Liver (tissue), 9 donors: ENCODE results near the gene ARPP21. TPM values are rescaled to one million over a fixed set of nuclear protein-coding genes. Genes with fewer than 3 reads are reported as not detected.

Source experiments
- DNase-seq: peaks from one replicate; pipeline ENCODE4 v3.0.0-alpha.2; 2017; ENCODE audit warnings: low spot score
- H3K27ac ChIP-seq, 2 donors: one replicate each; pipeline ENCODE4 v1.7.0; 2013; ENCODE audit warnings: inconsistent platforms in 2 of 2, low read length in 2 of 2, control low read depth in 1 of 2, low read depth in 1 of 2, mild to moderate bottlenecking in 1 of 2
- H3K27me3 ChIP-seq, 4 donors: one replicate each; pipeline versions ENCODE4 v1.6.1 to v1.7.0; 2013; ENCODE audit warnings: low read length in 3 of 4, inconsistent platforms in 1 of 4, mild to moderate bottlenecking in 1 of 4, moderate library complexity in 1 of 4; ENCODE audit not compliant: control insufficient read depth in 4 of 4, insufficient read depth in 4 of 4
- H3K36me3 ChIP-seq, 4 donors: one replicate each; pipeline versions ENCODE4 v1.6.1 to v1.7.0; 2013; ENCODE audit warnings: low read length in 3 of 4, mild to moderate bottlenecking in 3 of 4, low read depth in 1 of 4, moderate library complexity in 1 of 4; ENCODE audit not compliant: control insufficient read depth in 4 of 4, insufficient read depth in 3 of 4
- H3K4me1 ChIP-seq, 4 donors: one replicate each; pipeline versions ENCODE4 v1.6.1 to v1.7.0; 2013; ENCODE audit warnings: low read length in 3 of 4, mild to moderate bottlenecking in 3 of 4, moderate library complexity in 1 of 4; ENCODE audit not compliant: control insufficient read depth in 4 of 4, insufficient read depth in 4 of 4
- H3K4me3 ChIP-seq, 3 donors: one replicate each; pipeline versions ENCODE4 v1.6.1 to v1.7.0; 2013; ENCODE audit warnings: low read length in 3 of 3, control low read depth in 1 of 3, low read depth in 1 of 3, mild to moderate bottlenecking in 1 of 3
- H3K9ac ChIP-seq, 2 donors: one replicate each; pipeline ENCODE4 v1.7.0; 2013; ENCODE audit warnings: low read length in 2 of 2, mild to moderate bottlenecking in 2 of 2, moderate library complexity in 2 of 2, control low read depth in 1 of 2, low read depth in 1 of 2
- H3K9me3 ChIP-seq, 4 donors: one replicate each; pipeline versions ENCODE4 v1.6.1 to v1.7.0; 2013; ENCODE audit warnings: low read length in 3 of 4; ENCODE audit not compliant: control insufficient read depth in 4 of 4
- ATF3 ChIP-seq: IDR thresholded peaks from 2 replicates; pipeline ENCODE4 v1.6.1; 2016; ENCODE audit warnings: antibody characterized with exemption
- CTCF ChIP-seq: fragments of 150-350 bp; IDR thresholded peaks from 2 replicates; pipeline ENCODE4 v1.5.1; 2017; ENCODE audit warnings: improper control_type of control experiment, low read depth, low read length; ENCODE audit not compliant: missing input control
- EGR1 ChIP-seq, 2 donors: IDR thresholded peaks; 2 replicates each; pipeline ENCODE4 v1.6.1; 2016 to 2018; ENCODE audit warnings: antibody characterized with exemption in 2 of 2, low read depth in 2 of 2
- FOXA1 ChIP-seq: IDR thresholded peaks from 2 replicates; pipeline ENCODE4 v1.6.1; 2016; ENCODE audit warnings: antibody characterized with exemption
- FOXA2 ChIP-seq: IDR thresholded peaks from 2 replicates; pipeline ENCODE4 v1.6.1; 2016; ENCODE audit warnings: antibody characterized with exemption
- GABPA ChIP-seq, 2 donors: IDR thresholded peaks in 1 of 2; conservative IDR thresholded peaks in 1 of 2; 2 replicates each; pipeline ENCODE4 v1.6.1; 2016; ENCODE audit warnings: antibody characterized with exemption in 2 of 2, mild to moderate bottlenecking in 1 of 2, moderate library complexity in 1 of 2
- HNF4A ChIP-seq, 2 donors: conservative IDR thresholded peaks; 2 replicates each; pipeline ENCODE4 v1.6.1; 2016; ENCODE audit warnings: antibody characterized with exemption in 2 of 2, mild to moderate bottlenecking in 2 of 2
- HNF4G ChIP-seq: IDR thresholded peaks from 2 replicates; pipeline ENCODE4 v1.6.1; 2016; ENCODE audit warnings: antibody characterized with exemption
- JUND ChIP-seq, 2 donors: IDR thresholded peaks; 2 replicates each; pipeline ENCODE4 v1.6.1; 2016; ENCODE audit warnings: antibody characterized with exemption in 2 of 2
- MAX ChIP-seq: IDR thresholded peaks from 2 replicates; pipeline ENCODE4 v1.6.1; 2016; ENCODE audit warnings: antibody characterized with exemption
- NR2F2 ChIP-seq: IDR thresholded peaks from 2 replicates; pipeline ENCODE4 v1.6.1; 2016; ENCODE audit warnings: antibody characterized with exemption
- RAD21 ChIP-seq, 2 donors: IDR thresholded peaks; 2 replicates each; pipeline ENCODE4 v1.6.1; 2016; ENCODE audit warnings: antibody characterized with exemption in 2 of 2, mild to moderate bottlenecking in 2 of 2
- REST ChIP-seq: IDR thresholded peaks from 2 replicates; pipeline ENCODE4 v1.6.1; 2016; ENCODE audit warnings: antibody characterized with exemption, mild to moderate bottlenecking
- RXRA ChIP-seq, 2 donors: IDR thresholded peaks; 2 replicates each; pipeline ENCODE4 v1.6.1; 2017 to 2018; ENCODE audit warnings: antibody characterized with exemption in 2 of 2, mild to moderate bottlenecking in 1 of 2
- SP1 ChIP-seq: IDR thresholded peaks from 2 replicates; pipeline ENCODE4 v1.6.1; 2018; ENCODE audit warnings: antibody characterized with exemption, mild to moderate bottlenecking
- TAF1 ChIP-seq: conservative IDR thresholded peaks from 2 replicates; pipeline ENCODE4 v1.6.1; 2016; ENCODE audit warnings: antibody characterized with exemption, mild to moderate bottlenecking
- YY1 ChIP-seq: IDR thresholded peaks from 2 replicates; pipeline ENCODE4 v1.6.1; 2016; ENCODE audit warnings: antibody characterized with exemption, mild to moderate bottlenecking
- ZBTB33 ChIP-seq: IDR thresholded peaks from 2 replicates; pipeline ENCODE4 v1.6.1; 2016; ENCODE audit warnings: antibody characterized with exemption
- WGBS: extraction: QIAGEN DNeasy Blood & Tissue Kit; methylation state at CpG from one replicate; pipeline ENCODE4 v1.1.7; 2013; 5-methylcytosine and 5-hydroxymethylcytosine counted together
- polyA plus RNA-seq, 2 donors: library from polyadenylated mRNA; stranded (reverse) in 1 of 2; unstranded in 1 of 2; fragments of 200-250 nt in 1 of 2; fragments of >200 nt in 1 of 2; fragmentation: Nextera tagmentation in 1 of 2; extraction: Ambion mirVana in 1 of 2; gene quantifications; one replicate each; pipeline versions ENCODE4 v1.2.1 to v1.2.3, GENCODE V29; 2013 to 2015
- total RNA-seq, 2 donors: library from RNA; depleted of rRNA; stranded (reverse); fragments of >200 nt; gene quantifications; one replicate each; pipeline ENCODE4 v1.2.3, GENCODE V29; 2014
- donor health status: healthy.
- donor health status: healthy.
- donor health status: healthy.
- donor health status: healthy.
- donor health status: healthy.

Gene ARPP21
- total and polyA plus RNA-seq, 4 donors, result 0.42 to 1.3 (median 0.66) TPM; not detected in 1

GRCh38 chr3:35665390-35666055, 26.2 kb downstream of the ARPP21 start:
- Histone ChIP-seq H3K9ac (no peak overlapping the region), H3K4me1 (peaks cover 2 to 10% (median 5%) of the 10 kb centered on the region in 4 donors), H3K36me3 (no peaks in the 10 kb centered on the region), H3K27ac (no peak overlapping the region), H3K9me3 (peaks cover 0 to 1% (median 0%) of the 10 kb centered on the region in 4 donors), H3K27me3 (no peaks in the 10 kb centered on the region), H3K4me3 (no peak overlapping the region)
- TF ChIP-seq NR2F2 (no peak), TAF1 (no peak), YY1 (no peak), FOXA2 (no peak), RXRA (IDR thresholded peaks at IDR 0.05) (no peak), HNF4A (conservative IDR thresholded peaks at IDR 0.05) (no peak), HNF4G (no peak), RAD21 (IDR thresholded peaks at IDR 0.05) (no peak), REST (no peak), CTCF (no peak), EGR1 (IDR thresholded peaks at IDR 0.05; ENCODE audit: low read depth in 2 of 2) (no peak), JUND (IDR thresholded peaks at IDR 0.05) (no peak), SP1 (no peak), FOXA1 (no peak), ATF3 (no peak), GABPA (IDR thresholded peaks at IDR 0.05 in 1 of 2, conservative IDR thresholded peaks at IDR 0.05 in 1 of 2) (no peak)
- no peak for DNase-seq
- WGBS, result 70% methylated on average over 3 of the region's 3 CpGs

GRCh38 chr3:35666888-35667287, 27.6 kb downstream of the ARPP21 start:
- Histone ChIP-seq H3K27ac (no peak overlapping the region), H3K4me3 (no peak overlapping the region), H3K9me3 (peaks cover 0 to 1% (median 0%) of the 10 kb centered on the region in 4 donors), H3K9ac (no peak overlapping the region), H3K4me1 (peaks cover 2 to 14% (median 5%) of the 10 kb centered on the region in 4 donors), H3K27me3 (no peaks in the 10 kb centered on the region), H3K36me3 (no peaks in the 10 kb centered on the region)
- WGBS, result 92% methylated on average over 1 of the region's 1 CpG
- TF ChIP-seq EGR1 (IDR thresholded peaks at IDR 0.05; ENCODE audit: low read depth in 2 of 2) (no peak), REST (no peak), GABPA (IDR thresholded peaks at IDR 0.05 in 1 of 2, conservative IDR thresholded peaks at IDR 0.05 in 1 of 2) (no peak), RAD21 (IDR thresholded peaks at IDR 0.05) (no peak), FOXA2 (no peak), RXRA (IDR thresholded peaks at IDR 0.05) (no peak), NR2F2 (no peak), ZBTB33 (no peak), SP1 (no peak), ATF3 (no peak), HNF4G (no peak), MAX (no peak), FOXA1 (no peak), HNF4A (conservative IDR thresholded peaks at IDR 0.05) (no peak), YY1 (no peak)
- DNase-seq, result no peak
